Measurements from ENCODE around the gene NUMB. TPM values are rescaled to one million over a fixed set of nuclear protein-coding genes. Genes with fewer than 3 reads are reported as not detected.
A peak's percentile ranks its signal among the peaks of the same experiment; 100 is the strongest.

The NUMB gene
- total RNA-seq, 1 experiment from 2014 or later, result 16.6 TPM

GRCh38 chr14:73254247-73255004 is 203.9 kb downstream of the NUMB start:
- DNase-seq (ENCODE audit: low spot score), result no peak
- in situ Hi-C loops (cut with HindIII; ENCODE audit: low sequenced_read_pairs), result no loop called here

DNA sequence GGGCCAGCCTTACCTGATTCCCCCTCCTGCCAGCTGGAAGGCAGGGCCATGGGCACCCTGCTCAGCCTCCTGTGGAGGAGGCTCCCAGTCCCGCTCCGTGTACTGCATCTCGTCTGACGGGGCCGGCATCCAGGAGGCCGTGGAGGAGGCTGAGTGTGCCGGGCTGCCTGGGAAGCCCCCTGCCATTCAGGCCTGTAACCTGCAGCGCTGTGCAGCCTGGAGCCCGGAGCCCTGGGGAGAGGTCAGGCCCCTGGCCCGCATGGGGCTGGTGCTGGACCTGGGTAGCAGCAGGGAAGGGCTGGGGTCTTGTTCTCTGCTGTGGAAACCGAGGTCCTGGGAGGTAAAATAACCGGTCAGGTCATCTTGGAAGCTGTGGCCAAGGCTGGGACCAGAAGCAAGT is 204.6 kb downstream of the NUMB start:
- in situ Hi-C loops (cut with HindIII; ENCODE audit: low sequenced_read_pairs), result no loop called here
- DNase-seq (ENCODE audit: low spot score), result no peak

- in situ Hi-C loops (cut with HindIII; ENCODE audit: low sequenced_read_pairs), result no loop called here
- DNase-seq (ENCODE audit: low spot score), result no peak
These were observed 205.1 kb downstream of the NUMB start for GRCh38 chr14:73253323-73253610.

DNA sequence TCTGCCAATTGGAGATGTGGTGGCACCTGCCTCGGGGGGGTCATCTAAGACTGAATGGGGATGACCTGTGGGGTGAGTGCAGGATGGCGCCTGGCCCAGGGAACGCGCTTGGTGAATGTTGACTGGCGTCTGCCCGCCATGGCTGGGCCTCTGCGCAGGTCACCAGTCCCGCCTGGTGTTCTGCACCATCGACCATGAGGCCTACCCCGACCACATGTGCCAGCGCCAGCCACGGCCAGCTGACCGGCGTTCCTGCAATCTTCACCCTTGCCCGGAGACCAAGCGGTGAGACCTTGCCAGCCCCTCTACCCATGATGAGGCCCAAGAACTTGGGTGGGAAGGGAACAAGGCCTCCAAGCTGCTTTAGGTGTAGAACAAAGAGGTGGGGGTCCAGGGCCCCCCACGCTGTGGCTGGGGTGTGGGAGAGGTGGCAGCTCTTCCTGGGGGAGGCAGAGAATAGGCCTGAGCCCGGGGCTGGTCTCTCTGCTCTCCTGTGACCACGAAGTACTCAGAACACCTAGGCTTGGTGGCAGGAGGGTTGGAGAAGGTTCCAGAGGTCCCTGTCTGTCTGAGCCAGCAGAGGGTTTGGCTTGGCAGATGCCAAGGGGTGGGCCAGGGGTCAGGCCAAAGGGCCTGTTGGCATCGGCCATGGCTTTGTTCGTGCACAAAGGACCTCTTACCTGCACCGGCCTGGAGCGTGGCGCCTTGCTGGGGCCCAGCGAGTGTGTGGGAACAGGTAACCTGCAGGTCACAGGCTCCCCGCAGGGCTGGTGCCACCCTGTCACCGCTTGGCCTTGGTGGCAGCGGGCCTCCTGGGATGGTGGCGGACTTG is 205.6 kb downstream of the NUMB start:
- no peak for DNase-seq (ENCODE audit: low spot score)
- in situ Hi-C loops (cut with HindIII; ENCODE audit: low sequenced_read_pairs), result no loop called here

DNA sequence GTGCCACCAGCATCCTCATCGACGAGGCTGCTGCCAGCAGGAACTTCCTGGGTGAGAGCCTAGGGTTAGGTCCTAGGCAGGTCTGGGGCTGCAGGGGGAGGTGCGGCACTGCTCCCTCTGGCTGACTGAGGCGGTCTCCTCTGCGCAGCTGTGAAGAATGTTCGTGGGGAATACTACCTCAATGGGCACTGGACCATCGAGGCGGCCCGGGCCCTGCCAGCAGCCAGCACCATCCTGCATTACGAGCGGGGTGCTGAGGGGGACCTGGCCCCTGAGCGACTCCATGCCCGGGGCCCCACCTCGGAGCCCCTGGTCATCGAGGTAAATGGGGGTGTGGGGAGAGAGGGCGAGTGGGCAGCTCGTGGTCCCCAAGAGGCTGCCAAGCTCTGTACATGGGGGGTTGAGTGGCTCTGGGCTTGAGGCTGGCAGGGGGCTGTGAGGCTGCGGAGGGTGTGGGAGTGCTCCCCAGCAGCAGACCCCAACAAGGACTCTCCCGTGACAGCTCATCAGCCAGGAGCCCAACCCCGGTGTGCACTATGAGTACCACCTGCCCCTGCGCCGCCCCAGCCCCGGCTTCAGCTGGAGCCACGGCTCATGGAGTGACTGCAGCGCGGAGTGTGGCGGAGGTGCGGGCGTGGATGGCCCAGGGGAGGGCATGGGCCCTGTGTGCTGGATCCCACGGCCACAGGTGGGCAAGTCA is 206.7 kb downstream of the NUMB start:
- in situ Hi-C loops (cut with HindIII; ENCODE audit: low sequenced_read_pairs), result no loop called here
- no peak for DNase-seq (ENCODE audit: low spot score)

DNA sequence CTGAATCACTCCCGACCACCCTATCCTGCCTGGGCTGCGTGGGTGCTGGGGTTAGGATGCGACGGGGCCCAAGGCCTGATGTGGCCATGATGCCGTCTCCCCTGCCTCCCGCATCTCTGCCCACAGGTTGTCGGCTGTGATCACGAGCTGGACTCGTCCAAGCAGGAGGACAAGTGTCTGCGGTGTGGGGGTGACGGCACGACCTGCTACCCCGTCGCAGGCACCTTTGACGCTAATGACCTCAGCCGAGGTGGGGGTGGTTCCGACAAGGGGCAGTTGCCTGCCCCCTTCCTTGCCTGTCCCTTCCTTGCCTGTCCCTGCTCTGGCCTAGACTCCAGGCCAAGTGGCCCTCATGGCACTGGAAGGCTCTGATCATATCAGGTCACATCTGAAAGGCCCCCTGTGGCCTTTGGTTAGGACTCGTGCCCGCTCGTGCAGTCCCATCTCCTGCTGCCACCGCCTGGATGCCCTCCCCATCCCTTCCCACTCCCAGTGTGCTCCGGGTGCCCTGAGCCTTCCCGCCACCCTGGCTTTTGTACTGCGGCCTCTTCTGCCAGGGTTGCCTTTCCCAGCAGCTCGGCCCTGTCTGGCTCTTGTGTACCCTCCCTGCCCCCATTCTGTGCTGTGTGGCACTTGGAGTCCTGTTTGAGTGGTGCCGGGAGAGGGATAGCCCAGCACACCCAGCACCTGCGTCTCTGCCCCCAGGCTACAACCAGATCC is 207.4 kb downstream of the NUMB start:
- in situ Hi-C loops (cut with HindIII; ENCODE audit: low sequenced_read_pairs), result no loop called here
- DNase-seq (ENCODE audit: low spot score), result no peak

DNA sequence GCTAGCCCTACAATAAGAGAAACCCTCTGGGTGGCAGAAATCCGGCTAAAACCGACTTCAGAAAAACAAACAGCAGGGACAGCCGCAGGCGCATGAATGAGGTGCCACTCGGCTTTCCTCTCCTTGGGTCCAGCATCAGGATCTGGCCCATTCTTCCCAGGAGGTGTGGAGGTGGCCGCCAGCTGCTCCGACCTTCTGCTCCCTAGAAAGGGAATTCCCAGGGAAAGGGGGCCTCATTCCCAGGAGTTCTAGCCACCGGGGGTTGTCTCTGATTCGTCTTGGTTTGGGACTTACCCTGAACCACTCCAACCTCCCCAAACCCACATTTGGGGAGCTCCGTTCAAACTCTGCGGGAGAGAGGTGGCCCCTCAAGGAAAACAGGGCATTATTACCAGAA is 208.0 kb downstream of the NUMB start:
- in situ Hi-C loops (cut with HindIII; ENCODE audit: low sequenced_read_pairs), result no loop called here

GRCh38 chr14:73249564-73250316 is 208.6 kb downstream of the NUMB start:
- in situ Hi-C loops (cut with HindIII; ENCODE audit: low sequenced_read_pairs), result no loop called here
- no peak for DNase-seq (ENCODE audit: low spot score)

More for the DNA sequence above, 208.0 kb downstream of the NUMB start:
- no peak for DNase-seq (ENCODE audit: low spot score)

DNA sequence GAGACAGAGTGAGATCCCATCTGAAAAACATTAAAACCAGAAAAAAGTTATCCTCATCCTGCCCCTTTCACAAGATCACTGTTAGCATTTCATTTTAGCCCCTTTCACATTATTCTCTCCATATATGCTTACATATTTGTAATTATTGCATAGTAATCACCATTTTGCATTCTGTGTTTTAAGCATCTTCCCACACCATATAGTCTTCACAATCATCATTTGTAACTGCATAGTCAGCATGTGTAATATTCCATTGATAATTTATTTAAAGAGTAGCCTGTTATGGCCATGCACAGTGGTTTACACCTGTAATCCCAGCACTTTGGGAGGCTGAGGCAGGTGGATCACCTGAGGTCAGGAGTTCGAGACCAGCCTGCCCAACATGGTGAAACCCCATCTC is 209.2 kb downstream of the NUMB start:
- in situ Hi-C loops (cut with HindIII; ENCODE audit: low sequenced_read_pairs), result no loop called here
- no peak for DNase-seq (ENCODE audit: low spot score)

- in situ Hi-C loops (cut with HindIII; ENCODE audit: low sequenced_read_pairs), result no loop called here
- DNase-seq (ENCODE audit: low spot score), result no peak
These were observed 210.1 kb downstream of the NUMB start for GRCh38 chr14:73248108-73248868.

GRCh38 chr14:73246387-73247150 is 211.8 kb downstream of the NUMB start:
- DNase-seq (ENCODE audit: low spot score), result no peak
- in situ Hi-C loops (cut with HindIII; ENCODE audit: low sequenced_read_pairs), result no loop called here

- no peak for DNase-seq (ENCODE audit: low spot score)
- in situ Hi-C loops (cut with HindIII; ENCODE audit: low sequenced_read_pairs), result no loop called here
These were observed 212.6 kb downstream of the NUMB start for GRCh38 chr14:73245480-73246325.

- in situ Hi-C loops (cut with HindIII; ENCODE audit: low sequenced_read_pairs), result no loop called here
- no peak for DNase-seq (ENCODE audit: low spot score)
These were observed 213.6 kb downstream of the NUMB start for GRCh38 chr14:73244541-73245290.

DNA sequence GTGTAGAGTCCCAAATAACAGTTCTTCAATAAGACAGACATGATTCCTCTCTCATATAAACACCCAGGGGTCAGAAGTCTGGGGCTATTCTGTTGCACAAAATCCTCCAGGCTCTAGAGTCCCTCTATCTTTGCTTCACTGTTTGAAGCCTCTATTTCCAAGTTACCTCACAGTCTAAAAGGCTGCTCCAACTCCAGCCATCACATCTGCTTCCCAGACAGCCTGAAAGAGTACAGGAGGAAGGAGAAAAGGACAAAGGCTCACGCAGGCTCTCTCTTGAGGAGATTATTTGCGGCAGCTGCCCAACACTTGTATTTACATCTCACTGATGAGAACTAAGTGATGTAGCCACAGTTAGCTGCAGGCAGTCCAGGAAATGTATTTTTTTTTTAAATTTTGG is 214.6 kb downstream of the NUMB start:
- in situ Hi-C loops (cut with HindIII; ENCODE audit: low sequenced_read_pairs), result no loop called here
- DNase-seq (ENCODE audit: low spot score), result no peak

- in situ Hi-C loops (cut with HindIII; ENCODE audit: low sequenced_read_pairs), result no loop called here
- DNase-seq (ENCODE audit: low spot score), result no peak
These were observed 215.0 kb downstream of the NUMB start for GRCh38 chr14:73243341-73243740.

- DNase-seq (ENCODE audit: low spot score), result peak; percentile 14
- in situ Hi-C loops (cut with HindIII; ENCODE audit: low sequenced_read_pairs), result no loop called here
These were observed 215.9 kb downstream of the NUMB start for GRCh38 chr14:73242357-73242901.

Data from G401 (cell line).